ENCODE data around the gene GET4.

- TF ChIP-seq CTCF (IDR thresholded peaks at IDR 0.05) = no peak
- no peak for TF ChIP-seq POLR2A (IDR thresholded peaks at IDR 0.05)
Measured at GRCh38 chr7:867001-867405, 9.4 kb upstream of the GET4 start.

All from adrenal gland (tissue), 5 donors.